Large intestine (tissue), 3 donors: Measurements from ENCODE around the gene SLC25A39. TPM values are rescaled to one million over a fixed set of nuclear protein-coding genes. Genes with fewer than 3 reads are reported as not detected.

Experiments used
- DNase-seq, 2 donors: peaks; one replicate each; pipeline versions ENCODE4 v3.0.0 to v3.0.0-alpha.2; 2013
- H3K27ac ChIP-seq: one replicate; pipeline ENCODE4 v1.5.1; 2013; ENCODE audit warnings: low read length
- H3K27me3 ChIP-seq: 2 replicates; pipeline ENCODE4 v1.6.1; 2013; ENCODE audit warnings: low read length; ENCODE audit not compliant: control insufficient read depth, insufficient read depth
- H3K36me3 ChIP-seq: 2 replicates; pipeline ENCODE4 v1.6.1; 2013; ENCODE audit warnings: low read length; ENCODE audit not compliant: control insufficient read depth, insufficient read depth
- H3K4me1 ChIP-seq: one replicate; pipeline ENCODE4 v1.6.1; 2013; ENCODE audit warnings: low read length; ENCODE audit not compliant: control insufficient read depth, insufficient read depth
- H3K4me3 ChIP-seq: one replicate; pipeline ENCODE4 v1.5.1; 2013; ENCODE audit warnings: low read length
- H3K9me3 ChIP-seq: one replicate; pipeline ENCODE4 v1.6.1; 2013; ENCODE audit warnings: mild to moderate bottlenecking, low read depth, low read length, moderate library complexity; ENCODE audit not compliant: control insufficient read depth
- WGBS: methylation state at CpG from one replicate; pipeline ENCODE4 v1.1.5; 2013; ENCODE audit warnings: low lambda C conversion rate; ENCODE audit not compliant: insufficient coverage; 5-methylcytosine and 5-hydroxymethylcytosine counted together
- polyA plus RNA-seq: library from polyadenylated mRNA; unstranded; fragments of 120-200 nt; gene quantifications from one replicate; pipeline ENCODE4 v1.2.1, GENCODE V29; 2013

The SLC25A39 gene
- polyA plus RNA-seq, 1 donor, result 111 TPM

- no peak overlapping the region for H3K4me3 ChIP-seq
- H3K36me3 ChIP-seq, result peaks cover 33% of the 10 kb centered on the region
- H3K27ac ChIP-seq, result no peak overlapping the region
- WGBS, result no CpG with 5 or more reads among the region's 11 CpGs
- peaks cover 18% of the 10 kb centered on the region for H3K4me1 ChIP-seq
- H3K9me3 ChIP-seq, result peaks cover 3% of the 10 kb centered on the region
- no peak for DNase-seq
- H3K27me3 ChIP-seq, result peaks cover 6% of the 10 kb centered on the region
Measured at GRCh38 chr17:44322236-44322895, 2.3 kb downstream of the SLC25A39 start.

GRCh38 chr17:44321246-44322120 is 3.1 kb downstream of the SLC25A39 start:
- peaks cover 33% of the 10 kb centered on the region for H3K36me3 ChIP-seq
- WGBS, result no CpG with 5 or more reads among the region's 21 CpGs
- peaks cover 3% of the 10 kb centered on the region for H3K9me3 ChIP-seq
- no peak overlapping the region for H3K27ac ChIP-seq
- H3K4me1 ChIP-seq, result peaks cover 18% of the 10 kb centered on the region
- DNase-seq, result no peak
- peaks cover 15% of the 10 kb centered on the region for H3K27me3 ChIP-seq
- H3K4me3 ChIP-seq, result no peak overlapping the region

- Histone ChIP-seq H3K4me3 (no peak overlapping the region), H3K27ac (no peak overlapping the region)
- no CpG with 5 or more reads among the region's 18 CpGs for WGBS
Measured at GRCh38 chr17:44320066-44320465, 4.6 kb downstream of the SLC25A39 start.

GRCh38 chr17:44318077-44318892 is 6.3 kb downstream of the SLC25A39 start:
- WGBS, result no CpG with 5 or more reads among the region's 15 CpGs
- H3K27me3 ChIP-seq, result peaks cover 41% of the 10 kb centered on the region

More at GRCh38 chr17:44320066-44320465, 4.6 kb downstream of the SLC25A39 start:
- H3K4me1 ChIP-seq, result peaks cover 15% of the 10 kb centered on the region
- peaks cover 33% of the 10 kb centered on the region for H3K36me3 ChIP-seq
- H3K27me3 ChIP-seq, result peaks cover 28% of the 10 kb centered on the region
- H3K9me3 ChIP-seq, result peaks cover 3% of the 10 kb centered on the region
- DNase-seq, result no peak

GRCh38 chr17:44317545-44317944 is 7.1 kb downstream of the SLC25A39 start:
- whole genome bisulfite sequencing, result no CpG with 5 or more reads among the region's 6 CpGs

More at GRCh38 chr17:44318077-44318892, 6.3 kb downstream of the SLC25A39 start:
- H3K36me3 ChIP-seq, result peaks cover 33% of the 10 kb centered on the region
- H3K4me3 ChIP-seq, result no peak overlapping the region
- H3K27ac ChIP-seq, result no peak overlapping the region
- DNase-seq, result no peak
- H3K4me1 ChIP-seq, result peaks cover 8% of the 10 kb centered on the region
- H3K9me3 ChIP-seq, result no peaks in the 10 kb centered on the region

GRCh38 chr17:44315760-44316731 is 8.6 kb downstream of the SLC25A39 start:
- 20% methylated on average over 9 of the region's 38 CpGs for WGBS
- Histone ChIP-seq H3K27me3 (peaks cover 41% of the 10 kb centered on the region), H3K4me1 (peaks cover 9% of the 10 kb centered on the region), H3K9me3 (no peaks in the 10 kb centered on the region), H3K4me3 (no peak overlapping the region), H3K27ac (no peak overlapping the region), H3K36me3 (peaks cover 18% of the 10 kb centered on the region)
- DNase-seq, result no peak

More at GRCh38 chr17:44317545-44317944, 7.1 kb downstream of the SLC25A39 start:
- Histone ChIP-seq H3K9me3 (no peaks in the 10 kb centered on the region), H3K27ac (no peak overlapping the region), H3K36me3 (peaks cover 32% of the 10 kb centered on the region), H3K4me3 (no peak overlapping the region), H3K27me3 (peaks cover 41% of the 10 kb centered on the region), H3K4me1 (peaks cover 9% of the 10 kb centered on the region)
- no peak for DNase-seq

GRCh38 chr17:44314869-44315661 is 9.6 kb downstream of the SLC25A39 start:
- WGBS, result no CpG with 5 or more reads among the region's 81 CpGs
- peaks cover 41% of the 10 kb centered on the region for H3K27me3 ChIP-seq
- H3K4me3 ChIP-seq, result no peak overlapping the region
- peaks cover 9% of the 10 kb centered on the region for H3K4me1 ChIP-seq
- DNase-seq, result peak in 1 of 2 donors; percentile 33
- H3K27ac ChIP-seq, result no peak overlapping the region
- H3K9me3 ChIP-seq, result no peaks in the 10 kb centered on the region
- peaks cover 9% of the 10 kb centered on the region for H3K36me3 ChIP-seq

GRCh38 chr17:44314524-44314868 is 10.1 kb downstream of the SLC25A39 start:
- DNase-seq, result no peak
- peaks cover 10% of the 10 kb centered on the region for H3K4me1 ChIP-seq
- no CpG with 5 or more reads among the region's 11 CpGs for WGBS
- H3K9me3 ChIP-seq, result no peaks in the 10 kb centered on the region
- H3K27me3 ChIP-seq, result peaks cover 41% of the 10 kb centered on the region
- H3K36me3 ChIP-seq, result peaks cover 3% of the 10 kb centered on the region
- H3K4me3 ChIP-seq, result no peak overlapping the region
- no peak overlapping the region for H3K27ac ChIP-seq

- no CpG with 5 or more reads among the region's 7 CpGs for WGBS
- H3K27ac ChIP-seq, result no peak overlapping the region
- peaks cover 43% of the 10 kb centered on the region for H3K27me3 ChIP-seq
Measured at GRCh38 chr17:44314031-44314430, 10.6 kb downstream of the SLC25A39 start.

More at GRCh38 chr17:44314031-44314430, 10.6 kb downstream of the SLC25A39 start:
- Histone ChIP-seq H3K9me3 (no peaks in the 10 kb centered on the region), H3K4me1 (peaks cover 14% of the 10 kb centered on the region), H3K4me3 (no peak overlapping the region), H3K36me3 (no peaks in the 10 kb centered on the region)
- DNase-seq, result no peak
